GM12878 (cell line): ENCODE measurements around the gene POLN. TPM values are rescaled to one million over a fixed set of nuclear protein-coding genes. Genes with fewer than 3 reads are reported as not detected.

ENCODE experiments used
- ATAC-seq: fragments of 200-7000 bp; cut with Tn5 transposase; 3 replicates; pipeline ENCODE4 v1.9.1; 2020; ENCODE audit warnings: mild to moderate bottlenecking, moderate library complexity
- BruUV-seq: library from RNA; stranded (reverse); fragments of 400-500 nt; replicated peaks from 2 replicates; lab custom pipeline; 2021; lab: Mats Ljungman, UMichigan
- CTCF ChIA-PET: fragments of 300-600 bp; sonication (Branson Sonifier 250); formaldehyde crosslinking; extraction: SDS; loops from one replicate; lab custom pipeline; 2021; ENCODE audit warnings: inconsistent platforms; lab: Yijun Ruan, JAX
- POLR2A ChIA-PET: fragments of 350-600 bp; formaldehyde crosslinking; extraction: SDS; loops from one replicate; lab custom pipeline; 2021; ENCODE audit warnings: inconsistent platforms; lab: Charles Lee
- RAD21 ChIA-PET: fragments of 300-600 bp; sonication (Branson Sonifier 250); formaldehyde crosslinking; loops from one replicate; lab custom pipeline; 2023; ENCODE audit warnings: antibody characterized with exemption; ENCODE audit not compliant: unreplicated experiment; lab: Charles Lee
- SMC1A ChIA-PET: fragments of 300-600 bp; sonication (Branson Sonifier 250); formaldehyde crosslinking; loops from one replicate; lab custom pipeline; 2023; ENCODE audit not compliant: unreplicated experiment, uncharacterized antibody; lab: Charles Lee
- DNase-seq: peaks from one replicate; pipeline ENCODE4 v3.0.0-alpha.2; 2011; ENCODE audit warnings: low read depth, low spot score
- FAIRE-seq: peaks from 3 replicates; lab custom pipeline; 2011; peaks lifted over from hg19 to GRCh38; lab: Jason Lieb, UNC
- H2AFZ ChIP-seq: 2 replicates; pipeline ENCODE4 v1.6.0; 2011; ENCODE audit warnings: low read depth, low read length, control low read depth; ENCODE audit not compliant: control insufficient read depth
- H3K27ac ChIP-seq: 2 replicates; pipeline ENCODE4 v1.5.1; 2011; ENCODE audit warnings: control low read depth; ENCODE audit not compliant: control insufficient read depth, insufficient read depth
- H3K27me3 ChIP-seq, 2 experiments: replicated peaks in 1 of 2; 2 replicates each; pipeline versions ENCODE4 v1.6.0 to v1.6.1; 2011; ENCODE audit warnings: low read length in 1 of 2; ENCODE audit not compliant: control insufficient read depth in 2 of 2, insufficient read depth in 2 of 2
- H3K36me3 ChIP-seq, 2 experiments: 2 replicates each; pipeline ENCODE4 v1.5.1; 2011; ENCODE audit warnings: low read length in 1 of 2; ENCODE audit not compliant: control insufficient read depth in 2 of 2, insufficient read depth in 2 of 2
- H3K4me1 ChIP-seq: 2 replicates; pipeline ENCODE4 v1.6.1; 2011; ENCODE audit warnings: mild to moderate bottlenecking, low read length, moderate library complexity, mixed read lengths; ENCODE audit not compliant: control insufficient read depth, insufficient read depth
- H3K4me2 ChIP-seq: 2 replicates; pipeline ENCODE4 v1.6.0; 2011; ENCODE audit warnings: control low read depth; ENCODE audit not compliant: control insufficient read depth, insufficient read depth
- H3K4me3 ChIP-seq: fragments of 200-600 bp; sonication (generic); 2 replicates; pipeline ENCODE4 v1.5.1; 2016
- H3K79me2 ChIP-seq: 2 replicates; pipeline ENCODE4 v1.6.0; 2011; ENCODE audit warnings: low read length; ENCODE audit not compliant: control insufficient read depth, insufficient read depth
- H3K9ac ChIP-seq: 2 replicates; pipeline ENCODE4 v1.8.0; 2011; ENCODE audit warnings: low read length, control low read depth, mixed read lengths; ENCODE audit not compliant: control insufficient read depth, insufficient read depth
- H3K9me3 ChIP-seq: replicated peaks from 3 replicates; pipeline ENCODE4 v1.5.1; 2011; ENCODE audit warnings: mild to moderate bottlenecking, low read length; ENCODE audit not compliant: control insufficient read depth, insufficient read depth
- H4K20me1 ChIP-seq: 2 replicates; pipeline ENCODE4 v1.6.0; 2011; ENCODE audit not compliant: control insufficient read depth, insufficient read depth
- ASH2L ChIP-seq: fragments of 300-600, 200-600 bp; sonication (generic); IDR thresholded peaks from 2 replicates; pipeline ENCODE4 v1.6.1; 2017; ENCODE audit warnings: low read depth, mild to moderate bottlenecking, borderline replicate concordance
- BCL11A ChIP-seq: IDR thresholded peaks from 2 replicates; pipeline ENCODE4 v1.6.1; 2011; ENCODE audit warnings: low read depth, low read length
- BHLHE40 ChIP-seq, 2 experiments: fragments of 450-650 bp in 1 of 2; IDR thresholded peaks; 2 replicates each; pipeline ENCODE4 v1.6.1; 2011 to 2017; ENCODE audit warnings: low read depth in 2 of 2, borderline replicate concordance in 1 of 2, improper control_type of control experiment in 1 of 2, low read length in 1 of 2, mild to moderate bottlenecking in 1 of 2
- CBFB ChIP-seq: IDR thresholded peaks from 2 replicates; pipeline ENCODE4 v1.6.1; 2016; ENCODE audit warnings: antibody characterized with exemption, low read depth
- CREB1 ChIP-seq: IDR thresholded peaks from 2 replicates; pipeline ENCODE4 v1.6.1; 2012; ENCODE audit warnings: low read depth, mild to moderate bottlenecking, inconsistent platforms
- CREM ChIP-seq: IDR thresholded peaks from 2 replicates; pipeline ENCODE4 v1.6.1; 2014; ENCODE audit warnings: antibody characterized with exemption, low read depth
- IKZF2 ChIP-seq, 2 experiments: fragments of 450-650 bp; IDR thresholded peaks; 2 replicates each; pipeline ENCODE4 v1.6.1; 2017; ENCODE audit warnings: mild to moderate bottlenecking in 2 of 2, moderate library complexity in 2 of 2
- IRF4 ChIP-seq: IDR thresholded peaks from 2 replicates; pipeline ENCODE4 v1.6.1; 2011; ENCODE audit warnings: low read depth, low read length
- MLLT1 ChIP-seq: fragments of 450-650 bp; IDR thresholded peaks from 2 replicates; pipeline ENCODE4 v1.6.1; 2016; ENCODE audit warnings: mild to moderate bottlenecking
- MYC ChIP-seq: IDR thresholded peaks from 2 replicates; pipeline ENCODE4 v1.6.1; 2011; ENCODE audit warnings: mild to moderate bottlenecking, low read length, moderate library complexity, inconsistent platforms; ENCODE audit not compliant: insufficient read depth, insufficient replicate concordance, insufficient read length, severe bottlenecking
- NFIC ChIP-seq: IDR thresholded peaks from 2 replicates; pipeline ENCODE4 v1.6.1; 2012; ENCODE audit warnings: low read depth, mild to moderate bottlenecking, inconsistent platforms, low read length, moderate library complexity
- NR2F1 ChIP-seq: fragments of 450-650 bp; conservative IDR thresholded peaks from 2 replicates; pipeline ENCODE4 v1.6.1; 2017; ENCODE audit warnings: mild to moderate bottlenecking
- PAX5 ChIP-seq: IDR thresholded peaks from 2 replicates; pipeline ENCODE4 v1.6.1; 2011; ENCODE audit warnings: low read depth, low read length, borderline replicate concordance
- PBX3 ChIP-seq: IDR thresholded peaks from 2 replicates; pipeline ENCODE4 v1.6.1; 2011; ENCODE audit warnings: mild to moderate bottlenecking, low read depth, low read length, moderate library complexity; ENCODE audit not compliant: insufficient replicate concordance
- RUNX3 ChIP-seq: IDR thresholded peaks from 2 replicates; pipeline ENCODE4 v1.6.1; 2012; ENCODE audit warnings: low read length, inconsistent platforms
- SP1 ChIP-seq: IDR thresholded peaks from one replicate; pipeline ENCODE4 v1.6.1; 2011; ENCODE audit warnings: low read depth, low read length
- SPI1 ChIP-seq: IDR thresholded peaks from 2 replicates; pipeline ENCODE4 v1.6.1; 2011; ENCODE audit warnings: low read depth, mild to moderate bottlenecking, low read length, moderate library complexity, borderline replicate concordance; ENCODE audit not compliant: insufficient read depth
- SREBF1 ChIP-seq: IDR thresholded peaks from 2 replicates; pipeline ENCODE4 v1.6.1; 2012; ENCODE audit warnings: mild to moderate bottlenecking, low read length
- TCF12 ChIP-seq: IDR thresholded peaks from 2 replicates; pipeline ENCODE4 v1.6.1; 2011; ENCODE audit warnings: low read depth, mild to moderate bottlenecking, low read length
- TCF3 ChIP-seq: IDR thresholded peaks from 2 replicates; pipeline ENCODE4 v1.6.1; 2012; ENCODE audit warnings: low read depth, mild to moderate bottlenecking, low read length, borderline replicate concordance; ENCODE audit not compliant: insufficient read depth
- WGBS: methylation state at CpG from one replicate; pipeline ENCODE4 v1.1.6; 2016; ENCODE audit warnings: low lambda C conversion rate; ENCODE audit not compliant: insufficient replicate concordance, insufficient coverage; ENCODE audit errors: missing lambda C conversion rate; 5-methylcytosine and 5-hydroxymethylcytosine counted together
- in situ Hi-C: fragments of 300-500 bp; cut with MboI; formaldehyde crosslinking; loops from 9 replicates; pipeline ENCODE4 v1.14.3; 2018; ENCODE audit warnings: mixed read lengths
- intact Hi-C: fragments of 100-400 bp; cut with micrococcal nuclease; formaldehyde crosslinking; loops from one replicate; pipeline ENCODE4 v1.14.2; 2022; ENCODE audit not compliant: unreplicated experiment
- polyA plus RNA-seq, 11 experiments: library from polyadenylated mRNA; depleted of rRNA in 4 of 11; unstranded in 6 of 11; stranded (reverse) in 5 of 11; fragments of >200 nt; fragmentation: Nextera tagmentation in 4 of 11; fragmentation: Illumina TruSeq in 1 of 11; extraction: Ambion mirVana in 4 of 11; extraction: Trizol in 1 of 11; gene quantifications; 1 replicate in 1 of 11; 2 replicates in 10 of 11; pipeline versions ENCODE4 v1.2.1 to v1.2.3, GENCODE V29; 2011 to 2016; ENCODE audit warnings: inconsistent platforms in 2 of 11, missing spikeins in 2 of 11, low read depth in 1 of 11
- total RNA-seq, 4 experiments: library from RNA; depleted of rRNA in 3 of 4; stranded (reverse); fragments of >200 nt in 3 of 4; fragmentation: Illumina TruSeq in 1 of 4; extraction: Trizol in 1 of 4; gene quantifications; 2 replicates each; pipeline versions ENCODE4 v1.2.1 to v1.2.3, GENCODE V29; 2013 to 2021

Gene POLN
- total and polyA plus RNA-seq, 10 of the 15 experiments (the other 5 are each of a cell fraction or from before 2014, with no cell fraction given): 0.09 to 2.0 (median 0.95) TPM; not detected in 1

GRCh38 chr4:2141022-2141761 is 100.7 kb downstream of the POLN start:
- POLR2A ChIA-PET: interaction anchor here (0.5 to 1.8 kb wide), 2 partner anchors 132 to 287 kb away, joined by 4 to 5 read pairs; partner anchors contain the start of gene NELFA
- Histone ChIP-seq H3K4me2 (no peak overlapping the region), H3K4me1 (peaks cover 15% of the 10 kb centered on the region), H4K20me1 (no peaks in the 10 kb centered on the region), H3K9ac (no peak overlapping the region), H3K36me3 (no peaks in the 10 kb centered on the region), H3K9me3 (no peaks in the 10 kb centered on the region), H3K27me3 (no peaks in the 10 kb centered on the region), H3K27ac (no peak overlapping the region), H2AFZ (no peak overlapping the region), H3K79me2 (no peaks in the 10 kb centered on the region), H3K4me3 (no peak overlapping the region)
- intact Hi-C loops: no loop called here
- SMC1A ChIA-PET: interaction anchor here (1.0 to 1.4 kb wide), 4 partner anchors 11 to 31 kb away, joined by 3 to 4 read pairs (median 4); no protein-coding TSS in a partner anchor
- DNase-seq: peak; percentile 35
- CTCF ChIA-PET: interaction anchor here (0.7 to 1.3 kb wide), 4 partner anchors 8 to 79 kb away, joined by 3 read pairs; no protein-coding TSS in a partner anchor
- BruUV-seq: no TSS peak
- no peak for FAIRE-seq
- in situ Hi-C loops: no loop called here
- 60% methylated on average over 8 of the region's 8 CpGs for WGBS
- RAD21 ChIA-PET: interaction anchor here (0.9 to 1.5 kb wide), 4 partner anchors 8 to 133 kb away, joined by 3 to 6 read pairs (median 4); partner anchors contain the start of gene NELFA
- peak; percentile 83 for ATAC-seq
- TF ChIP-seq SP1 (peak; percentile 25), ASH2L (no peak), IRF4 (peak; percentile 56; the same call in 1 of the 2 replicates), IKZF2 (IDR thresholded peaks at IDR 0.05) (peak; percentile 34 to 35; a peak in 1 of 4 replicates), BHLHE40 (IDR thresholded peaks at IDR 0.05; ENCODE audit: borderline replicate concordance in 1 of 2, low read depth in 2 of 2, low read length in 1 of 2) (peak; percentile 24 to 59; a peak in 2 of 4 replicates), TCF3 (peak; percentile 71; the same call in 1 of the 2 replicates), MLLT1 (no peak), SREBF1 (no peak), RUNX3 (peak; percentile 95), CBFB (0 out of 2 replicates have a peak, but pooled peaks have one; percentile 50), BCL11A (peak; percentile 55; the same call in 1 of the 2 replicates), TCF12 (peak; percentile 98), MYC (no peak), NFIC (peak; percentile 52; the same call in 1 of the 2 replicates), PBX3 (no peak), CREB1 (0 out of 2 replicates have a peak, but pooled peaks have one; percentile 13), SPI1 (0 out of 2 replicates have a peak, but pooled peaks have one; percentile 29), CREM (0 out of 2 replicates have a peak, but pooled peaks have one; percentile 20), NR2F1 (0 out of 2 replicates have a peak, but pooled peaks have one; percentile 18), PAX5 (peak; percentile 86; the same call in 1 of the 2 replicates)
